ENCODE results near the gene THY1. TPM values are rescaled to one million over a fixed set of nuclear protein-coding genes. Genes with fewer than 3 reads are reported as not detected.
A peak's percentile ranks its signal among the peaks of the same experiment; 100 is the strongest.

THY1 gene
- total RNA-seq, 2 experiments from 2014 or later, result not detected

DNA sequence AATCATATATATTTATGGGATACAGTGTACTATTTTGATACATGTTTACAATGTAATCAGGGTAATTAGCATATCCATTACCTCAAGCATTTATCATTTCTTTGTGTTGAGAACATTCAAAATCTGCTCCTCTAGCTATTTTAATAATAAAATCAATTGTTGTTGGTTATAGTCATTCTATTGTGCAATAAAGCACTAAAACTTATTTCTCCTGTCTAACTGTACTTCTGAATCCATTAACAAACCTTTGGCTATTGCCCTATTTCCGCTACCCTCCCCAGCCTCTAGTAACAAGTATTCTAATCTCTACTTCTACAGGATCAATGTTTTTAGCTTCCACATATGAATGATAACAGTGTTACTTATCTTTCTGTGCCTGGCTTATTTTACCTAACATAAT lies 26.1 kb downstream of the THY1 start:
- TF ChIP-seq, protein P1, sequence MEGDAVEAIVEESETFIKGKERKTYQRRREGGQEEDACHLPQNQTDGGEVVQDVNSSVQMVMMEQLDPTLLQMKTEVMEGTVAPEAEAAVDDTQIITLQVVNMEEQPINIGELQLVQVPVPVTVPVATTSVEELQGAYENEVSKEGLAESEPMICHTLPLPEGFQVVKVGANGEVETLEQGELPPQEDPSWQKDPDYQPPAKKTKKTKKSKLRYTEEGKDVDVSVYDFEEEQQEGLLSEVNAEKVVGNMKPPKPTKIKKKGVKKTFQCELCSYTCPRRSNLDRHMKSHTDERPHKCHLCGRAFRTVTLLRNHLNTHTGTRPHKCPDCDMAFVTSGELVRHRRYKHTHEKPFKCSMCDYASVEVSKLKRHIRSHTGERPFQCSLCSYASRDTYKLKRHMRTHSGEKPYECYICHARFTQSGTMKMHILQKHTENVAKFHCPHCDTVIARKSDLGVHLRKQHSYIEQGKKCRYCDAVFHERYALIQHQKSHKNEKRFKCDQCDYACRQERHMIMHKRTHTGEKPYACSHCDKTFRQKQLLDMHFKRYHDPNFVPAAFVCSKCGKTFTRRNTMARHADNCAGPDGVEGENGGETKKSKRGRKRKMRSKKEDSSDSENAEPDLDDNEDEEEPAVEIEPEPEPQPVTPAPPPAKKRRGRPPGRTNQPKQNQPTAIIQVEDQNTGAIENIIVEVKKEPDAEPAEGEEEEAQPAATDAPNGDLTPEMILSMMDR (IDR thresholded peaks at IDR 0.05), result no peak
- H3K27me3 Mint-ChIP-seq, result peaks cover 45% of the 10 kb centered on the region
- no peaks in the 10 kb centered on the region for H3K4me1 ChIP-seq (ENCODE audit: insufficient read depth, low read length)
- peaks cover 27% of the 10 kb centered on the region for H3K9me3 Mint-ChIP-seq
- intact Hi-C loops (cut with DNase I, micrococcal nuclease), result no loop called here
- peaks cover 0 to 23% of the 10 kb centered on the region in 2 experiments for H3K9me3 ChIP-seq (ENCODE audit: control insufficient read depth in 1 of 2, insufficient read depth in 1 of 2, low read length in 2 of 2)
- peaks cover 3% of the 10 kb centered on the region for H3K36me3 Mint-ChIP-seq (ENCODE audit: low read depth)
- H3K4me1 Mint-ChIP-seq (ENCODE audit: low read depth), result no peaks in the 10 kb centered on the region
- no peak overlapping the region for H3K27ac Mint-ChIP-seq
- no peak overlapping the region for H3K27ac ChIP-seq (ENCODE audit: low read depth in 1 of 2, low read length in 2 of 2)
- DNase-seq (no peak), ATAC-seq (ENCODE audit: poor library complexity) (no peak)
- CTCF ChIA-PET, result interaction anchor here (0.9 kb wide), 1 partner anchor 12 kb away, joined by 3 read pairs; no protein-coding TSS in a partner anchor
- no peak overlapping the region for H3K4me3 ChIP-seq (ENCODE audit: low read length)
- no peaks in the 10 kb centered on the region for H3K36me3 ChIP-seq (ENCODE audit: insufficient read depth, low read length)
- H3K27me3 ChIP-seq (ENCODE audit: control insufficient read depth in 1 of 2, insufficient read depth in 2 of 2, low read length in 2 of 2), result peaks cover 0 to 16% of the 10 kb centered on the region in 2 experiments
- POLR2A ChIA-PET, result no interaction called here
- no peak overlapping the region for H3K4me3 Mint-ChIP-seq

DNA sequence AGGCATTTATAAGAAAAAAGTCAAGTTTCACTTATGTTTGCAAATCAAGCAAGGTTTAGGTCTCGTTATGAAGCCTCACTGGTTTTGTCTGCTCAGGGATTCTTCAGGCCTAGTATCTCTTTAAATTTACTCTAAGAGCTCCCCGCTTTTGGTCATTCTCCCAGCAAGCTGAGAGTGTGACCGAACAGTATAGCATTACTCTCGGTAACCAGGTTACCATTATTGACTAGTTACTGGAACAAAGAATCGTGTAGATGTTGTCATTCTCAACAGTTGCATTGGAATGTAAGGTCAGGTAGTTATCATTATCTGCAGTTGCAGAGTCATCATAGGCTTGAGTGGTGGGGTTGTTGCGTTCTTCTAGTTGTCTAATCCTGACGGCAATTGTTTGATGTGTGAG lies 31.7 kb downstream of the THY1 start:
- Histone ChIP-seq H3K4me3 (ENCODE audit: low read length) (no peak overlapping the region), H3K9me3 (ENCODE audit: control insufficient read depth in 1 of 2, insufficient read depth in 1 of 2, low read length in 2 of 2) (no peaks in the 10 kb centered on the region), H3K36me3 (ENCODE audit: insufficient read depth, low read length) (no peaks in the 10 kb centered on the region), H3K4me1 (ENCODE audit: insufficient read depth, low read length) (no peaks in the 10 kb centered on the region), H3K27me3 (ENCODE audit: control insufficient read depth in 1 of 2, insufficient read depth in 2 of 2, low read length in 2 of 2) (no peaks in the 10 kb centered on the region), H3K27ac (ENCODE audit: low read depth in 1 of 2, low read length in 2 of 2) (no peak overlapping the region)
- intact Hi-C loops (cut with DNase I, micrococcal nuclease), result no loop called here
- peaks cover 44% of the 10 kb centered on the region for H3K27me3 Mint-ChIP-seq
- no peaks in the 10 kb centered on the region for H3K9me3 Mint-ChIP-seq
- H3K27ac Mint-ChIP-seq, result no peak overlapping the region
- no peaks in the 10 kb centered on the region for H3K4me1 Mint-ChIP-seq (ENCODE audit: low read depth)
- no peak for DNase-seq
- TF ChIP-seq, protein P1 (IDR thresholded peaks at IDR 0.05), result no peak
- H3K4me3 Mint-ChIP-seq, result no peak overlapping the region
- no peaks in the 10 kb centered on the region for H3K36me3 Mint-ChIP-seq (ENCODE audit: low read depth)
- no peak for ATAC-seq (ENCODE audit: poor library complexity)
- ChIA-PET CTCF (interaction anchor here (1.0 kb wide), 1 partner anchor 10 kb away, joined by 3 read pairs; the partner anchor contains the start of gene USP2), POLR2A (no interaction called here)

DNA sequence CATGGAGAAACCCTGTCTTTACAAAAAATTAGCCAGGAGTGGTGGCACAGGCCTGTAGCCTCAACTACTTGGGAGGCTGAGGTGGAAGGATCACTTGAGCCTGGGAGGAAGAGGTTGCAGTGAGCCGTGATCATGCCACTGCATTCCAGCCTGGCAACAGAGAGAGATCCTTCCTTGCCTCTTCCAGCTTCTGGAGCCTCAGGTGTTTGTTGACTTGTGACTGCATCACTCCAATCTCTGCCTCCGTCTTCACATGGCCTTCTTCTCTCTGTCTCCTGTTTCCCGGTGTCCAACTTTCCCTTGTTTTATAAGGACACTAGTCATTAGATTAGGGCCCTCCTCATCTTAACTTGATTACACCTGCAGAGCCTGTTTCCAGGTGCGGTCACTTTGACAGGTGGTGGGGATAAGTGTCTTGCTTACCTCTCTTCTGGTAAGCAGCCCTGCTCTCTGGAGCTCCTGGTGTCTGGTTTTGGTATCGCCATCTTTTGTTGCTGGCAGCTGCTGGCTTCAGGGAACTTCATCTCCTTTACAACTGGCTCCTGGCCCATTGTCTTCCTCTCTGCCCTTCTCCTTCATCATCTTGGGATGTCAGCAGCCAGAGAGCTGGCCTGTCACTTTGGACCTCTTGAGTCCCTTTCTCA lies 33.2 kb downstream of the THY1 start:
- no peaks in the 10 kb centered on the region for H3K4me1 ChIP-seq (ENCODE audit: insufficient read depth, low read length)
- Mint-ChIP-seq H3K27ac (no peak overlapping the region), H3K4me1 (ENCODE audit: low read depth) (no peaks in the 10 kb centered on the region), H3K36me3 (ENCODE audit: low read depth) (no peaks in the 10 kb centered on the region), H3K27me3 (peaks cover 37% of the 10 kb centered on the region), H3K4me3 (no peak overlapping the region), H3K9me3 (no peaks in the 10 kb centered on the region)
- CTCF ChIA-PET, result interaction anchor here (0.7 to 1.3 kb wide), 2 partner anchors 9 to 34 kb away, joined by 3 to 7 read pairs; no protein-coding TSS in a partner anchor
- H3K36me3 ChIP-seq (ENCODE audit: insufficient read depth, low read length), result no peaks in the 10 kb centered on the region
- no peak overlapping the region for H3K4me3 ChIP-seq (ENCODE audit: low read length)
- no peak overlapping the region for H3K27ac ChIP-seq (ENCODE audit: low read depth in 1 of 2, low read length in 2 of 2)
- no peaks in the 10 kb centered on the region for H3K9me3 ChIP-seq (ENCODE audit: control insufficient read depth in 1 of 2, insufficient read depth in 1 of 2, low read length in 2 of 2)
- POLR2A ChIA-PET, result no interaction called here
- peak in 2 of 14 experiments; percentile 40 to 48 for DNase-seq
- H3K27me3 ChIP-seq (ENCODE audit: control insufficient read depth in 1 of 2, insufficient read depth in 2 of 2, low read length in 2 of 2), result peaks cover 0 to 5% of the 10 kb centered on the region in 2 experiments
- intact Hi-C loops (cut with DNase I, micrococcal nuclease), result loop anchor here in 1 of 2 experiments (10.0 kb wide), 1 partner anchor 335 kb away; the partner anchor contains the start of gene NECTIN1
- TF ChIP-seq, protein P1 (IDR thresholded peaks at IDR 0.05), result peak; percentile 44
- ATAC-seq (ENCODE audit: poor library complexity), result peak; percentile 41

Data from CD4-positive, alpha-beta T cell (primary cell).